GM23338 (cell line): ENCODE measurements around the gene MUS81. TPM values are rescaled to one million over a fixed set of nuclear protein-coding genes. Genes with fewer than 3 reads are reported as not detected.
A peak's percentile ranks its signal among the peaks of the same experiment; 100 is the strongest.

Experiments used
- ATAC-seq: fragments of 200-7000 bp; cut with Tn5 transposase; 3 replicates; pipeline ENCODE4 v1.9.1; 2020
- DNase-seq: peaks from one replicate; pipeline ENCODE4 v3.0.0-alpha.2; 2015; ENCODE audit warnings: low spot score
- H2AFZ ChIP-seq: fragments of 200-600 bp; sonication (generic); 2 replicates; pipeline ENCODE4 v1.8.0; 2016; ENCODE audit warnings: antibody characterized with exemption, mild to moderate bottlenecking, moderate library complexity
- H3F3A ChIP-seq: fragments of 200-600 bp; sonication (generic); replicated peaks from 2 replicates; pipeline ENCODE4 v1.8.0; 2017; ENCODE audit warnings: antibody characterized with exemption, mixed run types, low read depth
- H3K27ac ChIP-seq: fragments of 200-600 bp; sonication (generic); 2 replicates; pipeline ENCODE4 v1.6.1; 2016; ENCODE audit warnings: low read depth
- H3K27me3 ChIP-seq: fragments of 200-600 bp; sonication (generic); 2 replicates; pipeline ENCODE4 v1.8.0; 2016; ENCODE audit warnings: mild to moderate bottlenecking, mixed run types, moderate library complexity; ENCODE audit not compliant: insufficient read depth
- H3K36me3 ChIP-seq: fragments of 200-600 bp; sonication (generic); 2 replicates; pipeline ENCODE4 v1.8.0; 2016; ENCODE audit warnings: mild to moderate bottlenecking; ENCODE audit not compliant: insufficient read depth
- H3K4me1 ChIP-seq: fragments of 200-600 bp; sonication (generic); 2 replicates; pipeline ENCODE4 v1.8.0; 2016; ENCODE audit warnings: mild to moderate bottlenecking, moderate library complexity; ENCODE audit not compliant: insufficient read depth
- H3K4me2 ChIP-seq: fragments of 200-600 bp; sonication (generic); 2 replicates; pipeline ENCODE4 v1.7.1; 2017; ENCODE audit warnings: mixed run types
- H3K4me3 ChIP-seq: fragments of 200-600 bp; sonication (generic); 2 replicates; pipeline ENCODE4 v1.6.1; 2016; ENCODE audit warnings: mixed run types
- H3K79me2 ChIP-seq: fragments of 200-600 bp; sonication (generic); replicated peaks from 2 replicates; pipeline ENCODE4 v1.8.0; 2017; ENCODE audit warnings: mild to moderate bottlenecking; ENCODE audit not compliant: insufficient read depth
- H3K9me2 ChIP-seq: fragments of 200-600 bp; sonication (generic); 2 replicates; pipeline ENCODE4 v1.8.0; 2017; ENCODE audit not compliant: insufficient read depth
- H4K20me1 ChIP-seq: fragments of 200-600 bp; sonication (generic); replicated peaks from 2 replicates; pipeline ENCODE4 v1.8.0; 2017; ENCODE audit warnings: mild to moderate bottlenecking; ENCODE audit not compliant: insufficient read depth
- H3K27ac Mint-ChIP-seq: 2 replicates; pipeline ENCODE4 v1.8.0; 2020; ENCODE audit warnings: inconsistent platforms, mild to moderate bottlenecking, moderate library complexity, mixed read lengths
- H3K27me3 Mint-ChIP-seq: 3 replicates; pipeline ENCODE4 v1.8.0; 2022; ENCODE audit warnings: low read depth, mild to moderate bottlenecking, moderate library complexity, mixed read lengths, inconsistent platforms; ENCODE audit not compliant: insufficient read depth, poor library complexity
- H3K36me3 Mint-ChIP-seq: 3 replicates; pipeline ENCODE4 v1.8.0; 2021; ENCODE audit warnings: low read depth, mild to moderate bottlenecking, inconsistent platforms, moderate library complexity, mixed read lengths
- H3K4me1 Mint-ChIP-seq: 3 replicates; pipeline ENCODE4 v1.8.0; 2020; ENCODE audit warnings: mild to moderate bottlenecking, inconsistent platforms, mixed read lengths
- H3K4me3 Mint-ChIP-seq: 3 replicates; pipeline ENCODE4 v1.8.0; 2021; ENCODE audit warnings: moderate library complexity, mild to moderate bottlenecking, inconsistent platforms, mixed read lengths
- H3K9me3 Mint-ChIP-seq: 3 replicates; pipeline ENCODE4 v1.8.0; 2020; ENCODE audit warnings: moderate library complexity, mild to moderate bottlenecking, inconsistent platforms, mixed read lengths
- CREB1 ChIP-seq: fragments of 250-450 bp; sonication (Bioruptor Pico); IDR thresholded peaks from 2 replicates; pipeline ENCODE4 v1.5.0; 2020; ENCODE audit warnings: low read depth, mild to moderate bottlenecking, moderate library complexity
- polyA plus RNA-seq: library from polyadenylated mRNA; unstranded; fragments of >200 nt; fragmentation: Nextera tagmentation; extraction: Ambion mirVana; gene quantifications from 2 replicates; pipeline ENCODE4 v1.2.1, GENCODE V29; 2016
- total RNA-seq: library from RNA; depleted of rRNA; stranded (reverse); fragments of >200 nt; shearing (Covaris generic); gene quantifications from 2 replicates; pipeline ENCODE4 v1.2.3, GENCODE V29; 2014
- TF ChIP-seq, protein P1 (sequence below): IDR thresholded peaks from one replicate; pipeline ENCODE4 v1.6.1; 2018; ENCODE audit warnings: antibody characterized with exemption; ENCODE audit not compliant: unreplicated experiment
- TF ChIP-seq, protein P2 (sequence below): fragments of 250-450 bp; sonication (Bioruptor Pico); IDR thresholded peaks from 2 replicates; pipeline ENCODE4 v1.5.0; 2020; ENCODE audit warnings: mild to moderate bottlenecking, moderate library complexity

MUS81 gene
- total and polyA plus RNA-seq, 2 experiments from 2014 or later = 38.5 to 48.6 TPM

DNA sequence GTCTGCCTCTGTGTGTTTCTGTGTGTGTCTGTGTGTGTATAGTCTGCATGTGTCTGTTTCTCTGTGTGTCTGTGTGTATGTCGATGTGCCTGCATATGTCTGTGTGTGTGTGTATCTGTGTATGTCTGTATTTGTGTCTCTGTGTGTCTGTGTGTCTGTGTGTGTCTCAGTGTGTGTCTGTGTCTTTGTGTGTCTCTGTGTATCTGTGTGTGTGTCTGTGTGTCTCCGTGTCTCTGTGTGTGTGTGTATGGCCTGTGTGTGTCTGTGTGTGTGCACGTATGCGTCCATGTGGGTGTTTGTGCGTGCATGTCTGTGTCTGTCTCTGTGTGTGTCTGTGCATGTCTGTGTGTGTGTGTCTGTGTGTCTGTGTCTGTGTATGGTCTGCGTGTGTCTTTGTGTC lies 26.0 kb upstream of the MUS81 start:
- Mint-ChIP-seq H3K4me3 (no peak overlapping the region), H3K4me1 (peaks cover 11% of the 10 kb centered on the region), H3K9me3 (no peaks in the 10 kb centered on the region), H3K27ac (no peak overlapping the region), H3K36me3 (no peaks in the 10 kb centered on the region), H3K27me3 (peaks cover 18% of the 10 kb centered on the region)
- Histone ChIP-seq H3K27me3 (peaks cover 10% of the 10 kb centered on the region), H2AFZ (peak overlapping the region; percentile 97), H4K20me1 (no peaks in the 10 kb centered on the region), H3K9me2 (peaks cover 6% of the 10 kb centered on the region; the same call in 1 of the 2 replicates), H3K4me1 (peaks cover 5% of the 10 kb centered on the region; the same call in 1 of the 2 replicates), H3K27ac (no peak overlapping the region), H3K36me3 (no peaks in the 10 kb centered on the region), H3K4me3 (peak overlapping the region; percentile 76), H3F3A (0 out of 2 replicates have a peak, but pooled peaks cover 3% of the 10 kb centered on the region), H3K79me2 (0 out of 2 replicates have a peak, but pooled peaks cover 4% of the 10 kb centered on the region), H3K4me2 (peak overlapping the region; percentile 96)
- DNase-seq (no peak), ATAC-seq (no peak)
- TF ChIP-seq, protein P1, sequence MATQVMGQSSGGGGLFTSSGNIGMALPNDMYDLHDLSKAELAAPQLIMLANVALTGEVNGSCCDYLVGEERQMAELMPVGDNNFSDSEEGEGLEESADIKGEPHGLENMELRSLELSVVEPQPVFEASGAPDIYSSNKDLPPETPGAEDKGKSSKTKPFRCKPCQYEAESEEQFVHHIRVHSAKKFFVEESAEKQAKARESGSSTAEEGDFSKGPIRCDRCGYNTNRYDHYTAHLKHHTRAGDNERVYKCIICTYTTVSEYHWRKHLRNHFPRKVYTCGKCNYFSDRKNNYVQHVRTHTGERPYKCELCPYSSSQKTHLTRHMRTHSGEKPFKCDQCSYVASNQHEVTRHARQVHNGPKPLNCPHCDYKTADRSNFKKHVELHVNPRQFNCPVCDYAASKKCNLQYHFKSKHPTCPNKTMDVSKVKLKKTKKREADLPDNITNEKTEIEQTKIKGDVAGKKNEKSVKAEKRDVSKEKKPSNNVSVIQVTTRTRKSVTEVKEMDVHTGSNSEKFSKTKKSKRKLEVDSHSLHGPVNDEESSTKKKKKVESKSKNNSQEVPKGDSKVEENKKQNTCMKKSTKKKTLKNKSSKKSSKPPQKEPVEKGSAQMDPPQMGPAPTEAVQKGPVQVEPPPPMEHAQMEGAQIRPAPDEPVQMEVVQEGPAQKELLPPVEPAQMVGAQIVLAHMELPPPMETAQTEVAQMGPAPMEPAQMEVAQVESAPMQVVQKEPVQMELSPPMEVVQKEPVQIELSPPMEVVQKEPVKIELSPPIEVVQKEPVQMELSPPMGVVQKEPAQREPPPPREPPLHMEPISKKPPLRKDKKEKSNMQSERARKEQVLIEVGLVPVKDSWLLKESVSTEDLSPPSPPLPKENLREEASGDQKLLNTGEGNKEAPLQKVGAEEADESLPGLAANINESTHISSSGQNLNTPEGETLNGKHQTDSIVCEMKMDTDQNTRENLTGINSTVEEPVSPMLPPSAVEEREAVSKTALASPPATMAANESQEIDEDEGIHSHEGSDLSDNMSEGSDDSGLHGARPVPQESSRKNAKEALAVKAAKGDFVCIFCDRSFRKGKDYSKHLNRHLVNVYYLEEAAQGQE = no peak

DNA sequence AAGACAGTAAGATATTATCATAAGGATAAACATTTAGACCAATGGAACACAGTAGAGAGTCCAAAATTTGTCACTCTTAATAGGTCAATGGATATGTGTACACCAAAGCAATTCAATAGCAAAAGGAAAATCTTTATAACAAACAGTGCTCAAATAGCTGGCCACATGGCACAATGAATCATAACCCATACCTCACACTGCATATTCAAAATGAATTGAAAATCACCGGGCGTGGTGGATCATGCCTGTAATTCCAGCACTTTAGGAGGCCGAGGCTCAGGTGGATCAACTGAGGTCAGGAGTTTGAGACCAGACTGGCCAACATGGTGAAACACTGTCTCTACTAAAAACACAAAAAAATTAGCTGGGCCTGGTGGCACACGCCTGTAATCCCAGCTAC lies 18.1 kb upstream of the MUS81 start:
- Histone ChIP-seq H3K27me3 (no peaks in the 10 kb centered on the region), H3K79me2 (no peaks in the 10 kb centered on the region), H3K36me3 (no peaks in the 10 kb centered on the region), H3K4me3 (no peak overlapping the region), H3K4me1 (no peaks in the 10 kb centered on the region), H4K20me1 (no peaks in the 10 kb centered on the region; the same call in 1 of the 2 replicates), H3K27ac (no peak overlapping the region), H3K4me2 (no peak overlapping the region), H2AFZ (no peak overlapping the region), H3K9me2 (no peaks in the 10 kb centered on the region), H3F3A (no peaks in the 10 kb centered on the region; the same call in 1 of the 2 replicates)
- no peak overlapping the region for H3K27ac Mint-ChIP-seq
- no peaks in the 10 kb centered on the region for H3K4me1 Mint-ChIP-seq
- ATAC-seq (no peak), DNase-seq (no peak)
- H3K27me3 Mint-ChIP-seq = peaks cover 3% of the 10 kb centered on the region
- no peak overlapping the region for H3K4me3 Mint-ChIP-seq
- H3K9me3 Mint-ChIP-seq = no peaks in the 10 kb centered on the region
- TF ChIP-seq CREB1 (CRISPR knock-in tag) = no peak
- TF ChIP-seq, protein P1 = no peak
- TF ChIP-seq, protein P2, sequence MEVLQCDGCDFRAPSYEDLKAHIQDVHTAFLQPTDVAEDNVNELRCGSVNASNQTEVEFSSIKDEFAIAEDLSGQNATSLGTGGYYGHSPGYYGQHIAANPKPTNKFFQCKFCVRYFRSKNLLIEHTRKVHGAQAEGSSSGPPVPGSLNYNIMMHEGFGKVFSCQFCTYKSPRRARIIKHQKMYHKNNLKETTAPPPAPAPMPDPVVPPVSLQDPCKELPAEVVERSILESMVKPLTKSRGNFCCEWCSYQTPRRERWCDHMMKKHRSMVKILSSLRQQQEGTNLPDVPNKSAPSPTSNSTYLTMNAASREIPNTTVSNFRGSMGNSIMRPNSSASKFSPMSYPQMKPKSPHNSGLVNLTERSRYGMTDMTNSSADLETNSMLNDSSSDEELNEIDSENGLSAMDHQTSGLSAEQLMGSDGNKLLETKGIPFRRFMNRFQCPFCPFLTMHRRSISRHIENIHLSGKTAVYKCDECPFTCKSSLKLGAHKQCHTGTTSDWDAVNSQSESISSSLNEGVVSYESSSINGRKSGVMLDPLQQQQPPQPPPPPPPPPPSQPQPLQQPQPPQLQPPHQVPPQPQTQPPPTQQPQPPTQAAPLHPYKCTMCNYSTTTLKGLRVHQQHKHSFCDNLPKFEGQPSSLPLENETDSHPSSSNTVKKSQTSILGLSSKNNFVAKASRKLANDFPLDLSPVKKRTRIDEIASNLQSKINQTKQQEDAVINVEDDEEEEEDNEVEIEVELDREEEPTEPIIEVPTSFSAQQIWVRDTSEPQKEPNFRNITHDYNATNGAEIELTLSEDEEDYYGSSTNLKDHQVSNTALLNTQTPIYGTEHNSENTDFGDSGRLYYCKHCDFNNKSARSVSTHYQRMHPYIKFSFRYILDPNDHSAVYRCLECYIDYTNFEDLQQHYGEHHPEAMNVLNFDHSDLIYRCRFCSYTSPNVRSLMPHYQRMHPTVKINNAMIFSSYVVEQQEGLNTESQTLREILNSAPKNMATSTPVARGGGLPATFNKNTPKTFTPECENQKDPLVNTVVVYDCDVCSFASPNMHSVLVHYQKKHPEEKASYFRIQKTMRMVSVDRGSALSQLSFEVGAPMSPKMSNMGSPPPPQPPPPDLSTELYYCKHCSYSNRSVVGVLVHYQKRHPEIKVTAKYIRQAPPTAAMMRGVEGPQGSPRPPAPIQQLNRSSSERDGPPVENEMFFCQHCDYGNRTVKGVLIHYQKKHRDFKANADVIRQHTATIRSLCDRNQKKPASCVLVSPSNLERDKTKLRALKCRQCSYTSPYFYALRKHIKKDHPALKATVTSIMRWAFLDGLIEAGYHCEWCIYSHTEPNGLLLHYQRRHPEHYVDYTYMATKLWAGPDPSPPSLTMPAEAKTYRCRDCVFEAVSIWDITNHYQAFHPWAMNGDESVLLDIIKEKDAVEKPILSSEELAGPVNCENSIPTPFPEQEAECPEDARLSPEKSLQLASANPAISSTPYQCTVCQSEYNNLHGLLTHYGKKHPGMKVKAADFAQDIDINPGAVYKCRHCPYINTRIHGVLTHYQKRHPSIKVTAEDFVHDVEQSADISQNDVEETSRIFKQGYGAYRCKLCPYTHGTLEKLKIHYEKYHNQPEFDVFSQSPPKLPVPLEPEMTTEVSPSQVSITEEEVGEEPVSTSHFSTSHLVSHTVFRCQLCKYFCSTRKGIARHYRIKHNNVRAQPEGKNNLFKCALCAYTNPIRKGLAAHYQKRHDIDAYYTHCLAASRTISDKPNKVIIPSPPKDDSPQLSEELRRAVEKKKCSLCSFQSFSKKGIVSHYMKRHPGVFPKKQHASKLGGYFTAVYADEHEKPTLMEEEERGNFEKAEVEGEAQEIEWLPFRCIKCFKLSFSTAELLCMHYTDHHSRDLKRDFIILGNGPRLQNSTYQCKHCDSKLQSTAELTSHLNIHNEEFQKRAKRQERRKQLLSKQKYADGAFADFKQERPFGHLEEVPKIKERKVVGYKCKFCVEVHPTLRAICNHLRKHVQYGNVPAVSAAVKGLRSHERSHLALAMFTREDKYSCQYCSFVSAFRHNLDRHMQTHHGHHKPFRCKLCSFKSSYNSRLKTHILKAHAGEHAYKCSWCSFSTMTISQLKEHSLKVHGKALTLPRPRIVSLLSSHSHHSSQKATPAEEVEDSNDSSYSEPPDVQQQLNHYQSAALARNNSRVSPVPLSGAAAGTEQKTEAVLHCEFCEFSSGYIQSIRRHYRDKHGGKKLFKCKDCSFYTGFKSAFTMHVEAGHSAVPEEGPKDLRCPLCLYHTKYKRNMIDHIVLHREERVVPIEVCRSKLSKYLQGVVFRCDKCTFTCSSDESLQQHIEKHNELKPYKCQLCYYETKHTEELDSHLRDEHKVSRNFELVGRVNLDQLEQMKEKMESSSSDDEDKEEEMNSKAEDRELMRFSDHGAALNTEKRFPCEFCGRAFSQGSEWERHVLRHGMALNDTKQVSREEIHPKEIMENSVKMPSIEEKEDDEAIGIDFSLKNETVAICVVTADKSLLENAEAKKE (CRISPR knock-in tag) = no peak
- H3K36me3 Mint-ChIP-seq = no peaks in the 10 kb centered on the region
